ENCODE measurements around the gene CCDC178. TPM values are rescaled to one million over a fixed set of nuclear protein-coding genes. Genes with fewer than 3 reads are reported as not detected.
"Not testable (repeated sequence)": the region's sequence is repeated elsewhere in the genome, so short reads cannot be mapped to it uniquely, and the experiment has no call there.

The CCDC178 gene
- total RNA-seq, 1 donor from 2014 or later, result 0.53 TPM

GRCh38 chr18:32966141-32966540 lies 474.4 kb downstream of the CCDC178 start:
- Histone ChIP-seq H3K27me3 (ENCODE audit: control insufficient read depth, insufficient read depth, low read length) (no peaks in the 10 kb centered on the region), H3K4me3 (ENCODE audit: low read depth, low read length) (no peak overlapping the region), H3K36me3 (ENCODE audit: control insufficient read depth, insufficient read depth, low read length) (no peaks in the 10 kb centered on the region)
- DNase-seq (ENCODE audit: low read depth) (no peak), FAIRE-seq (no peak)
- TF ChIP-seq CTCF (IDR thresholded peaks at IDR 0.05; ENCODE audit: insufficient read depth, low read length, severe bottlenecking), result no peak

GRCh38 chr18:32961538-32961937 lies 479.0 kb downstream of the CCDC178 start:
- TF ChIP-seq CTCF (IDR thresholded peaks at IDR 0.05; ENCODE audit: insufficient read depth, low read length, severe bottlenecking), result no peak
- FAIRE-seq (no peak), DNase-seq (ENCODE audit: low read depth) (no peak)
- Histone ChIP-seq H3K36me3 (ENCODE audit: control insufficient read depth, insufficient read depth, low read length) (no peaks in the 10 kb centered on the region), H3K4me3 (ENCODE audit: low read depth, low read length) (no peak overlapping the region), H3K27me3 (ENCODE audit: control insufficient read depth, insufficient read depth, low read length) (no peaks in the 10 kb centered on the region)

- Histone ChIP-seq H3K4me3 (ENCODE audit: low read depth, low read length) (no peak overlapping the region), H3K36me3 (ENCODE audit: control insufficient read depth, insufficient read depth, low read length) (no peaks in the 10 kb centered on the region), H3K27me3 (ENCODE audit: control insufficient read depth, insufficient read depth, low read length) (no peaks in the 10 kb centered on the region)
- FAIRE-seq (no peak), DNase-seq (ENCODE audit: low read depth) (no peak)
- TF ChIP-seq CTCF (IDR thresholded peaks at IDR 0.05; ENCODE audit: insufficient read depth, low read length, severe bottlenecking), result no peak
Measured at GRCh38 chr18:32958746-32959145, 481.8 kb downstream of the CCDC178 start.

GRCh38 chr18:32956591-32957315 lies 483.8 kb downstream of the CCDC178 start:
- TF ChIP-seq CTCF (IDR thresholded peaks at IDR 0.05; ENCODE audit: insufficient read depth, low read length, severe bottlenecking), result no peak
- DNase-seq (ENCODE audit: low read depth) (peak; percentile 26), FAIRE-seq (no peak)
- no peaks in the 10 kb centered on the region for H3K27me3 ChIP-seq (ENCODE audit: control insufficient read depth, insufficient read depth, low read length)
- no peaks in the 10 kb centered on the region for H3K36me3 ChIP-seq (ENCODE audit: control insufficient read depth, insufficient read depth, low read length)
- no peak overlapping the region for H3K4me3 ChIP-seq (ENCODE audit: low read depth, low read length)

- not testable (repeated sequence) for DNase-seq (ENCODE audit: low read depth); FAIRE-seq; H3K27me3 ChIP-seq (ENCODE audit: control insufficient read depth, insufficient read depth, low read length); H3K4me3 ChIP-seq (ENCODE audit: low read depth, low read length); H3K36me3 ChIP-seq (ENCODE audit: control insufficient read depth, insufficient read depth, low read length)
Measured at GRCh38 chr18:32952318-32952717, 488.2 kb downstream of the CCDC178 start.

- TF ChIP-seq CTCF (IDR thresholded peaks at IDR 0.05; ENCODE audit: insufficient read depth, low read length, severe bottlenecking), result no peak
- DNase-seq (ENCODE audit: low read depth) (no peak), FAIRE-seq (no peak)
Measured at GRCh38 chr18:32937597-32937996, 502.9 kb downstream of the CCDC178 start.

More at GRCh38 chr18:32937597-32937996, 502.9 kb downstream of the CCDC178 start:
- Histone ChIP-seq H3K4me3 (ENCODE audit: low read depth, low read length) (no peak overlapping the region), H3K36me3 (ENCODE audit: control insufficient read depth, insufficient read depth, low read length) (no peaks in the 10 kb centered on the region), H3K27me3 (ENCODE audit: control insufficient read depth, insufficient read depth, low read length) (no peaks in the 10 kb centered on the region)
